NCI-H128 (cell line): ENCODE results near the gene PTPA.
"Not testable (repeated sequence)": the region's sequence is repeated elsewhere in the genome, so short reads cannot be mapped to it uniquely, and the experiment has no call there.

ENCODE experiments used
- DNase-seq: peaks from one replicate; lab custom pipeline; 2025; ENCODE audit not compliant: unreplicated experiment; lab: John Stamatoyannopoulos, UW

The PTPA gene

GRCh38 chr9:129175825-129176633 is 64.8 kb downstream of the PTPA start:
- peak; percentile 38 for DNase-seq

- DNase-seq: no peak
These were observed 65.7 kb downstream of the PTPA start for GRCh38 chr9:129176701-129177442.

GRCh38 chr9:129177443-129177790 is 66.2 kb downstream of the PTPA start:
- DNase-seq: no peak

GRCh38 chr9:129177791-129178567 is 66.8 kb downstream of the PTPA start, which contains the start of gene IER5L:
IER5L (minus strand) TSS chr9:129178261; CDS start chr9:129178052, 209 bp downstream.
- DNase-seq: peak; percentile 94

GRCh38 chr9:129178568-129179382 is 67.6 kb downstream of the PTPA start:
- no peak for DNase-seq

- no peak for DNase-seq
These were observed 70.0 kb downstream of the PTPA start for GRCh38 chr9:129181246-129181645.

- DNase-seq: no peak
These were observed 70.9 kb downstream of the PTPA start for GRCh38 chr9:129182122-129182521.

- no peak for DNase-seq
These were observed 71.6 kb downstream of the PTPA start for GRCh38 chr9:129182625-129183494.

GRCh38 chr9:129183495-129184218 is 72.4 kb downstream of the PTPA start:
- no peak for DNase-seq

- DNase-seq: no peak
These were observed 73.0 kb downstream of the PTPA start for GRCh38 chr9:129184219-129184524.

- no peak for DNase-seq
These were observed 73.4 kb downstream of the PTPA start for GRCh38 chr9:129184596-129185122.

- no peak for DNase-seq
These were observed 74.2 kb downstream of the PTPA start for GRCh38 chr9:129185402-129185801.

GRCh38 chr9:129185991-129186390 is 74.8 kb downstream of the PTPA start:
- DNase-seq: no peak

- no peak for DNase-seq
These were observed 75.8 kb downstream of the PTPA start for GRCh38 chr9:129187042-129187441.

- not testable (repeated sequence) for DNase-seq
These were observed 78.8 kb downstream of the PTPA start for GRCh38 chr9:129189971-129190370.

GRCh38 chr9:129191234-129191633 is 80.0 kb downstream of the PTPA start:
- DNase-seq: no peak

- DNase-seq: no peak
These were observed 82.4 kb downstream of the PTPA start for GRCh38 chr9:129193655-129194054.

GRCh38 chr9:129194221-129194620 is 83.0 kb downstream of the PTPA start:
- DNase-seq: no peak

GRCh38 chr9:129195606-129196005 is 84.4 kb downstream of the PTPA start:
- DNase-seq: no peak
